Peyer's patch (tissue), 4 donors: ENCODE results near the gene DVL1. TPM values are rescaled to one million over a fixed set of nuclear protein-coding genes. Genes with fewer than 3 reads are reported as not detected.
A peak's percentile ranks its signal among the peaks of the same experiment; 100 is the strongest.

Source experiments
- DNase-seq, 3 donors: peaks; one replicate each; pipeline ENCODE4 v3.0.0-alpha.2; 2017 to 2019
- H3K27ac ChIP-seq, 4 donors: fragments of 200-600 bp; sonication (generic); one replicate each; pipeline ENCODE4 v1.5.1; 2016 to 2019
- H3K27me3 ChIP-seq, 2 donors: fragments of 200-600 bp; sonication (generic); one replicate each; pipeline ENCODE4 v1.5.1; 2019
- H3K36me3 ChIP-seq, 3 donors: fragments of 200-600 bp; sonication (generic); one replicate each; pipeline ENCODE4 v1.5.1; 2016 to 2019
- H3K4me1 ChIP-seq, 4 donors: fragments of 200-600 bp; sonication (generic); one replicate each; pipeline ENCODE4 v1.5.1; 2016 to 2019
- H3K4me3 ChIP-seq, 4 donors: fragments of 200-600 bp; sonication (generic); 1 replicate in 3 of 4; 2 replicates in 1 of 4; pipeline ENCODE4 v1.5.1; 2016 to 2019; ENCODE audit warnings: mild to moderate bottlenecking in 1 of 4
- H3K9me3 ChIP-seq, 4 donors: fragments of 200-600 bp; sonication (generic); one replicate each; pipeline ENCODE4 v1.5.1; 2016 to 2019; ENCODE audit warnings: mild to moderate bottlenecking in 1 of 4
- POLR2A ChIP-seq, 2 donors: fragments of 450-650 bp; IDR thresholded peaks; one replicate each; pipeline ENCODE4 v1.5.1; 2017; ENCODE audit warnings: antibody characterized with exemption in 2 of 2, mild to moderate bottlenecking in 2 of 2, moderate library complexity in 2 of 2
- total RNA-seq, 4 donors: library from RNA; depleted of rRNA; stranded (reverse); fragments of >200 nt; gene quantifications; one replicate each; pipeline ENCODE4 v1.1.0, GENCODE V29; 2016
- TF ChIP-seq, protein P1 (sequence below), 6 experiments: fragments of 450-650 bp in 4 of 6; fragments of 200-600 bp in 2 of 6; sonication (generic) in 1 of 6; IDR thresholded peaks; one replicate each; pipeline ENCODE4 v1.5.1; 2017 to 2019; ENCODE audit warnings: antibody characterized with exemption in 6 of 6, mild to moderate bottlenecking in 3 of 6, moderate library complexity in 1 of 6

The DVL1 gene
- total RNA-seq, 4 donors from 2014 or later, result 76.0 to 196 (median 164) TPM

DNA sequence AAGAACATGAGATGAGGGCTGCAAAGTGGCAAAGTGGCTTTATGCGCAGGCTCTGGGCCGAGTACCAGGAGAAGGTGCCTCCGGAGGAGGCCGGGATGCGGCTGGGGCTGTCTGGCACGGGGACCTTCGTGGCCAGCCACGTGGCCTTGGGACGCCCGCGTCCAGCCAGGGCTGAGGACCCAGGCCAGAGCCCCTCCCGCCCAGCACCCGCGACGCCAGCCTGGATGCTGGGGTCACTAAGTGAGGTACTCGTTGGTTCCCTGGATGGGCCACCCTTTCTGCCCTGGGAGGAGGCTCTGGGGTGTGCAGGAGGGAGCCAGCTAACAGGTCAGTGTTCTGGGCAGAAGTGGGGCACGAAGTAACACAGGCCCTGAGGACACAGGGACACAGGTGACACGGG lies 56.4 kb downstream of the DVL1 start:
- no peak for DNase-seq
- TF ChIP-seq, protein P1, sequence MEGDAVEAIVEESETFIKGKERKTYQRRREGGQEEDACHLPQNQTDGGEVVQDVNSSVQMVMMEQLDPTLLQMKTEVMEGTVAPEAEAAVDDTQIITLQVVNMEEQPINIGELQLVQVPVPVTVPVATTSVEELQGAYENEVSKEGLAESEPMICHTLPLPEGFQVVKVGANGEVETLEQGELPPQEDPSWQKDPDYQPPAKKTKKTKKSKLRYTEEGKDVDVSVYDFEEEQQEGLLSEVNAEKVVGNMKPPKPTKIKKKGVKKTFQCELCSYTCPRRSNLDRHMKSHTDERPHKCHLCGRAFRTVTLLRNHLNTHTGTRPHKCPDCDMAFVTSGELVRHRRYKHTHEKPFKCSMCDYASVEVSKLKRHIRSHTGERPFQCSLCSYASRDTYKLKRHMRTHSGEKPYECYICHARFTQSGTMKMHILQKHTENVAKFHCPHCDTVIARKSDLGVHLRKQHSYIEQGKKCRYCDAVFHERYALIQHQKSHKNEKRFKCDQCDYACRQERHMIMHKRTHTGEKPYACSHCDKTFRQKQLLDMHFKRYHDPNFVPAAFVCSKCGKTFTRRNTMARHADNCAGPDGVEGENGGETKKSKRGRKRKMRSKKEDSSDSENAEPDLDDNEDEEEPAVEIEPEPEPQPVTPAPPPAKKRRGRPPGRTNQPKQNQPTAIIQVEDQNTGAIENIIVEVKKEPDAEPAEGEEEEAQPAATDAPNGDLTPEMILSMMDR (IDR thresholded peaks at IDR 0.05), result no peak
- TF ChIP-seq POLR2A (IDR thresholded peaks at IDR 0.05), result no peak

DNA sequence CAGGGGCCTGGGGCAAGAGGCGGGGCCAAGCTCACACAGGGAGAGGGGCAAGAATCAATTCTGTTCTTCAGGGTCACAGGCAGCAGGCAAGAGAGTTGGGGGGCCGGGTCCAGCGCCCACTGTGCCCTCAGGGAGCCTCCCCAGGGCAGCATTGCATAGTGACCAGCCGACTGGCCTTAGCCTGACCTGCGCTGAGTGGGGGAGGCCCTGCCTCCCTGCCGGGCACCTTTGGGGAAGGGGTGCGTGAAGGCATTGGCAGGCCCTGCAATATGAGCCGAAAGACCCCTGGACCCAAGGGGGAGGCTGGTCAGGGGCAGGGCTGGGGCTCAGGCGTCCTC lies 56.8 kb downstream of the DVL1 start:
- Histone ChIP-seq H3K27me3 (no peaks in the 10 kb centered on the region), H3K4me3 (no peak overlapping the region), H3K27ac (no peak overlapping the region), H3K9me3 (no peaks in the 10 kb centered on the region), H3K4me1 (peaks cover 0 to 16% (median 5%) of the 10 kb centered on the region in 4 donors), H3K36me3 (peaks cover 0 to 28% (median 0%) of the 10 kb centered on the region in 3 donors)
- TF ChIP-seq, protein P1 (IDR thresholded peaks at IDR 0.05), result no peak
- TF ChIP-seq POLR2A (IDR thresholded peaks at IDR 0.05), result no peak
- DNase-seq, result no peak

More for the DNA sequence above, 56.4 kb downstream of the DVL1 start:
- no peak overlapping the region for H3K4me3 ChIP-seq
- H3K4me1 ChIP-seq, result peaks cover 0 to 16% (median 5%) of the 10 kb centered on the region in 4 donors
- H3K36me3 ChIP-seq, result peaks cover 0 to 29% (median 0%) of the 10 kb centered on the region in 3 donors
- no peaks in the 10 kb centered on the region for H3K9me3 ChIP-seq
- H3K27ac ChIP-seq, result no peak overlapping the region
- no peaks in the 10 kb centered on the region for H3K27me3 ChIP-seq

DNA sequence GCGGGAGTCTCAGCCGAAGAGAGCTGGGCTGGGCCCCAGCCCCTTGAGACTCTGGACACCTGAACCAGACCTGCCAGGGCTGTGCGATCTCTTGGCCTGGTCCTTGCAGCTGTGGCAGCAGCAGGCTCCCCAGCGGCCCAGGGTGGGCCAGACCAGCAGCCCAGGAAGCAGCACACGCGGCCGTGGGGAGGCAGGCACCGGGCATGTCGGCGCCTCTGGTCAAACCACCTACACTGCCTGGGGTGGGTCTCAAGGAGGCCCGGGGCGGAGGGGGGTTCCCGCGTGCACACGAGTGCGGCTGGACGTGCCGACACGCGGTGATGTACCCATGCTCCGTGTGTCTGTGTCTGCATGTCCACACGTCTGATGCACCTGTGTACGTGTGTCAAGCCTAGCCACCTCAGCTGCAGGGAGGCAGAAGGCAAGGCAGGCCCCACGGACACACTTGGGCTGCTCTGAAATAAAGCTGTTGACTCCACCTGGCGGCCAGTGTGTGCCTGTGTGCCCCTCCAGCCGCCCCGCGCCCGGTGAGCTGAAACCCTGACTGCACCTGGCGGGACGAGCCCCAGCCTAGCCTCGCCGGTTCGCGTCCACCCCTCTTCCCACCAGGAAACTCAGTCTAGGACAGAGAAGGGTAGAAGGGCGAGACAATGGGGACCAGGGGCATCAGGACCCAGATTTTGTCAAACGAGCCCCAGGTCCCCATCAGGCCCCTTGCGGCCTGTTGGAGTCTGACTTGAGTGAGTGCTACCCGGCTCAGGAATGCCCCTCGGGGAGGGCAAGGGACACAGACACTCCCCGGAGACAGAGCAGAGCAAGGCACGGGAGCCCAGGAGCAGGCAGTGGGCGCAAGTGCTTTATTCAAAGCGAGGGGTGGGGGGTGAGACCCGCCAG lies 57.4 kb downstream of the DVL1 start:
- no peaks in the 10 kb centered on the region for H3K27me3 ChIP-seq
- DNase-seq, result peak; percentile 79 to 91 (median 87)
- H3K27ac ChIP-seq, result no peak overlapping the region
- H3K4me3 ChIP-seq, result no peak overlapping the region
- peaks cover 0 to 28% (median 0%) of the 10 kb centered on the region in 3 donors for H3K36me3 ChIP-seq
- H3K9me3 ChIP-seq, result no peaks in the 10 kb centered on the region
- TF ChIP-seq POLR2A (IDR thresholded peaks at IDR 0.05), result no peak
- TF ChIP-seq, protein P1 (IDR thresholded peaks at IDR 0.05), result peak; percentile 70 to 87 (median 82)
- peaks cover 0 to 16% (median 5%) of the 10 kb centered on the region in 4 donors for H3K4me1 ChIP-seq

- TF ChIP-seq, protein P1 (IDR thresholded peaks at IDR 0.05), result no peak
- TF ChIP-seq POLR2A (IDR thresholded peaks at IDR 0.05), result no peak
- H3K36me3 ChIP-seq, result peaks cover 0 to 21% (median 0%) of the 10 kb centered on the region in 3 donors
- H3K9me3 ChIP-seq, result no peaks in the 10 kb centered on the region
- peak in 1 of 3 donors; percentile 67 for DNase-seq
- no peak overlapping the region for H3K27ac ChIP-seq
- H3K4me3 ChIP-seq, result no peak overlapping the region
- H3K4me1 ChIP-seq, result peaks cover 0 to 22% (median 5%) of the 10 kb centered on the region in 4 donors
- H3K27me3 ChIP-seq, result no peaks in the 10 kb centered on the region
Measured at GRCh38 chr1:1291023-1291528, 58.1 kb downstream of the DVL1 start.

GRCh38 chr1:1290238-1290731 lies 58.9 kb downstream of the DVL1 start:
- no peaks in the 10 kb centered on the region for H3K9me3 ChIP-seq
- H3K27ac ChIP-seq, result no peak overlapping the region
- DNase-seq, result peak; percentile 72 to 88 (median 84)
- H3K4me3 ChIP-seq, result no peak overlapping the region
- H3K4me1 ChIP-seq, result peaks cover 0 to 30% (median 5%) of the 10 kb centered on the region in 4 donors
- no peaks in the 10 kb centered on the region for H3K27me3 ChIP-seq
- no peak for TF ChIP-seq POLR2A (IDR thresholded peaks at IDR 0.05)
- TF ChIP-seq, protein P1 (IDR thresholded peaks at IDR 0.05), result peak; percentile 42 to 82 (median 74)
- peaks cover 0 to 13% (median 0%) of the 10 kb centered on the region in 3 donors for H3K36me3 ChIP-seq
